HG03064 (cell line): ENCODE data around the gene DMRT1.

Experiments
- ATAC-seq: cut with Tn5 transposase; IDR thresholded peaks from one replicate; pipeline ENCODE4 v1.9.1; 2021; ENCODE audit warnings: low read depth; ENCODE audit not compliant: unreplicated experiment

DMRT1 gene

DNA sequence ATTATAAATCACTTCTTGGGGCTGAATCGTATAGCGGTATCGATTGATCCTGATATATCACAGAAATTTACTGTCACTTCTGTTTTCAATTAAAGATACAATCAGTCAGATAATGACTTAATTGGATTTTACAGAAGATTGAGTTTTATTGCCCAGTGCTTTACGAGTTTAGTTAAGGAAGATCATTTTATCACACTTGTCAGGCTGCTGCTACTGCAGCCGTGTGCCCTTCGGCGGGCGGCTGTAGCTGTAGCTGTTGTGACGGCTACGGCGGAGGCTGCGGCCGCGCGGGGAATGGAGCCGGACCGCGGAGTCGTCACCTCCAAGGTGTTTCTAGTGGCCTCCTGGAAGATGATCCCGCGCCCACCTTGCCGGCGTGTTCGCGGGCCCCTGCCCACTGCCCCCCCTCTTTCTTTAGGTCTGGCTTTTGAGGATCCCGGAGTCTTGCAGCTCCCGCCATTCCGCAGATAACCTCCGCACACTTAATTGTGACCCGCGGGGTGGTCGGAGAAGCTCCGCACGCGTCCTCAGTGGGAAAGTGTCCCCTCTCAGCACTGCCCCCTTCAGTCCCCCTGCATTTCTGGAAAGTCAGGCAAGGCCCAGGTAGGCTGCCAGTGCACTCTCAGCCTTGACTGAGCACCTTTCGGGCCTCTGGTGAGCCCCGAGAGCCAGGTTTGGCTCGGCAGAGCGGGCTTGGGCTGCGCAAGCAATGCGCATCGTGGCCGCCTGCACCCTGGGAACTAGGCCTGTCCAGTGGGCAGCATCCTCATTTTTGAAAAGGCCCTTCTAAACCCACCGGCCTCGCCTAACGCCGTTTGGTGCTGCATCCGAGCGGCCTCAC lies 128.0 kb downstream of the DMRT1 start:
- no peak for ATAC-seq

DNA sequence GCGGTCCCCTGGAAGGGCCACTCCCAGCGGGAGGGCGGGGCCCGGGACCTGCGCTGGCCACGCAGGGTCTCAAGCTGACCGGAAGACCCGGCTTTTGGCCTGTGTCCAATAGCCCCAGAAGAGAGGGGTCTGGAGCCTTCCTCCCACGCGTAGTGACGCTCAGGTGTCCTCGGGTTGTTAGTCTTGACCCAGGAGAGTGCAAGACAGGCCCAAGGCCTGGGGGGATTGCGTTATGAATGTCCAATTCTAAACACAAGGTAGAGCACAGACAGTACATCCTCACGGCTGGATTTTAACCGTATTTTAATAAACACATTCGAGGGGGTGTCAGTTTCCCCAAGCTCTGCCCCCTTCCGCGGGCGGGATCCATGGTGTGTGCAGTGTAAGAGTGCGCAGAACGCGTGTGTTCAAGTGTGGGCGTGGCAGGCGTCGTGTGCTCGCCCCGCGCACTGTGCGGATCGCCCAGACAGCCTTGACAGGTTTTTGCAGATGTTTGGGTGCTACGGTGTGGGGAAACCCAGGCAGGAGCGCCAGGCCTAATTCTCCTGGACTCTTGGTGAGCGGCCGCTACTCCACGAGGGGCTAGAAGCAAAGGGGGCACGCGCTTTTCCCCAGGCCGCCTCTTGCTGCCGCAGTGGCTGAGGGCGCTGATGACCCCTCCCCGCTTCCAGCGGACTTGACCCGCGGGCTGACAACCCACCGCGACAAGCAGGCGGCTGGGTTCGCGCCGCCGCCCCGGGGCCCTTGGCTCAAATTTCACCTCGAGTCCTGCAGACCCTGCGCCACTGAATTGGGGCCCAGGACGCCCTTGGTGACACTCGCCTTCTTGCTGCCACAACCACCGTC lies 128.9 kb downstream of the DMRT1 start:
- ATAC-seq = no peak

DNA sequence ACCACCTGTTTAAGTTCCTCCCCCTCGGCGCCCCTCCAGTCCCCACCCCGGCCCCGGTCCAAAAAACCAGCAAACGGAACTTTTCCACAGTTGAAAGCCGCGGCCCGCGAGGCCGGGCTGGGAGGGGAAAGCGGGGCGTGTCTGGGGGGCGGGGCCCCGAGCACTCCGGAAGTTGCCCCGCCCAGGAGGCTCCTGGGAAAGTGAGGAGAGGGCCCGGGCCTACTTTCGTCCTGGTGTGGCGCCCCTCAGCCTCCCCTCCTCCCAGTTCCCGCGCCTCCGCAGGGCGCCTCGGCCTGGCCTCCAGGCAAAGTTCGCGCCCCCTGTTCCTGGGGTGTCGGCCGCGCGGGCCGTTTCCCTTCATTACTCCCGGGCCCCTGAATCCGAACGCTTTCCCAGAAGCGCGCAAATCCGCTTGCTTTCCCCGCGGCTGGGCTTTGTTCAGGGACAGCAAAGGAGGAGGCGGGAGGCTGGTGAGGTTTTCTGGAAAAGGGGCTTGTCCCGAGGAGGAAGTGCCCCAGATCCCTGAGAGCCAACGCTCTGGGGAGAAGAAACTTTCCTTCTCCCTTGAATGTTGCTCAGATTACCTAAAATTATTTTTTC lies 130.5 kb downstream of the DMRT1 start:
- no peak for ATAC-seq

DNA sequence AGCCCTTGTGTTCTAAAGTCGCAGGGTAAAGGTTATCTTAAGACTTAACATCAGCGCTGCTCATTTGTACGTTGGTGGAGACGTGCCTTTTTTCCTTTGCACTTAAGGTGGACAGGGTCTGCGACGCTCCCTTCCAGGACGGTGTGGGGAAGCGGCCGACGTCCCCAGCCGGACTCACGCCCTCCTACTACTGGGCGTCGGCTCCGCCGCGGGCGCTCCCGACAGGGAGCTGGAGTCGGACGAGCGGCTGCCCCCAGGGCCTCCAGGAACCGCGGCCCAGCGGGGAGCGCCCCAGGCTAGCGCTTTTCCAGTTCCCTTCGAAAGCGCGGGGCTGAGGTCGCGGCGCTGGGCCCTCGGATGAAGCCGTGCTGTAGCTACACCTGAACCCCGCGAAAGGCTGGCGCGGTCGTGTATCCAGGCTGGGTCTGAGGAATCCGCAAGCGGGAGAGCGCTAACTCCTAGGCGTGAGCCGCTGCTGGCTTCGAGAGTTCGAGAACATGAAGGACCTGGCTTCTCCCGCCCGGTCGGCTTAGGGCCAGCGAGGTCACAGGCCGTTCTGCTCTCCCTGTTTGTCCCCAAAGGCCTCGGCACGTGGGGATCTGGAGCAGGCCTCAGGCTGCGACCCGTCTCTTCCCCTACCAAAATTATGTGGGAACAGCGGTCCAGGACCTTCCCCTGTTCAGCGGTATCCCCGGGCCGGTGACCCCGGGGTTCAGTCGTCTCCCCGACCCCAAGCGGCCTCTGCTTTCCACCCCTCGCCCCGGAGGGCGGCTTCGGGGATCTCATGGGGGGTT lies 131.2 kb downstream of the DMRT1 start:
- no peak for ATAC-seq

DNA sequence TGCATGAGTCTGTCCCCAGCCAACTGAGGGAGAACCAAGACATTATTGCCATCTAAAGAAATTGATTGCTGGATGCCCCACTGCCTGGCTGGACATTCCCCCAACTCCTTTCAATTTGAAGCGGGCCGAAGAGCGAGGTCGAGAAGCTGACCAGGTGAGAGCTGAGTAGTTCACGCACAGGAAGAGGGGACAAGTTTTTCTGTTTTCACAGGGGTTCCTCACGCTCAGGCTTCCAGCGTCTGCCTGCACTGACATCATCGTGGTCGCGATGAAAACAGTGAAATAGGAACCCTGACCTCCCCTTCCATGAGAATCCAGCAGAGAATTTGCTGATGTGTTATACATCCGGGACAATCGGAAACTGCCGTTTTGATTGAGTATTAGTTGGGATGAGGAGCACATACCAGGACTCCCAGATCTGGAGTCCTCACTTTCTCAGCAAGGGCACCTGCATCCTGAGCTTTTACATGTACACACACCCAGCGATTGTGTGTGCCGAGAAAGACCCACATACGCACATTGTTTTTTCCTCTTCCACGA lies 131.9 kb downstream of the DMRT1 start:
- no peak for ATAC-seq

DNA sequence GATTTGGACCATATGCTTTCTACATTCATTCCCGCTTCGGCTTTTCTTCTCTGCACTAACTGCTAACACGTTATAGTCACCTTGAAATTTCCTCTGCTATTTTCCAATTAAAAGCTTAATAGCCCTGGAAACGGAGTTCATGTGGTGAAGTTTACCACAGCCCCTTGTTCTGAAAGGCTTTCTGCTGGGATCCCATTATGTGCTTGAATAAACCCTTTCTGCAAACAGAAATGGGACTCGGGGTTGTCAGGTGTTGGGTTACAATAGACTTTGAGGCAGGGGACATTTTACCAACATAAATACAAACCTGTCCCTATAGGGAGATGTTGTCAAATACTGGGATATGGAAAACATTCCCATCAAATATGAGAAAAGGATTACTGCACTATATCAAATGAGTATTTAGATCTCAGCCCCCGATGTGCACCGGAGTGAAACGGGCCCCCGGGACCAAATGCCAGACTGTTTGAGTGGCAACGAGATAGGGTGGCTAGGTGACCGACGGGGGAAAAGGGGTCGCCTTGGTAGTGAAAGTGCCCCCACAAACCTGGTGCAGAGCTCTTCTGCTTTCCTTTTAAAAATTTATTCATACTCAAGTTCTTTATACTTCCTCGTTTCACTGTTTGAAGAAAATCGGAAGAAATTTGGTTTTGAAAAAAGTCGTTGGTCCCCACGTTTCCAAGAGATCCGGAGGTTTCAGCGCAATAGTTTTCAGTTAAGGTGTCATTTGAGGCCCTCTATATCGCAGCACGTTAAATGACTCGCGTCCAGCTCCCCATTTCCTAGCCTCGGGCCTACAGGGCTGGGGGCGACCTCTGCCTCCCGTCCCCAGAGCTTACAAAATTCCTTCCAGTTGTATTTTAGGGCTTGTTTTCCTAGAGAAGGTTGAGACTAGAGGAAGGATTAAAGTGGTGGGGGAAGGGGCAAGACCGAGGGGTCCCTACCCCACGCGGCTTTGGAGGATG lies 132.8 kb downstream of the DMRT1 start:
- ATAC-seq = no peak

DNA sequence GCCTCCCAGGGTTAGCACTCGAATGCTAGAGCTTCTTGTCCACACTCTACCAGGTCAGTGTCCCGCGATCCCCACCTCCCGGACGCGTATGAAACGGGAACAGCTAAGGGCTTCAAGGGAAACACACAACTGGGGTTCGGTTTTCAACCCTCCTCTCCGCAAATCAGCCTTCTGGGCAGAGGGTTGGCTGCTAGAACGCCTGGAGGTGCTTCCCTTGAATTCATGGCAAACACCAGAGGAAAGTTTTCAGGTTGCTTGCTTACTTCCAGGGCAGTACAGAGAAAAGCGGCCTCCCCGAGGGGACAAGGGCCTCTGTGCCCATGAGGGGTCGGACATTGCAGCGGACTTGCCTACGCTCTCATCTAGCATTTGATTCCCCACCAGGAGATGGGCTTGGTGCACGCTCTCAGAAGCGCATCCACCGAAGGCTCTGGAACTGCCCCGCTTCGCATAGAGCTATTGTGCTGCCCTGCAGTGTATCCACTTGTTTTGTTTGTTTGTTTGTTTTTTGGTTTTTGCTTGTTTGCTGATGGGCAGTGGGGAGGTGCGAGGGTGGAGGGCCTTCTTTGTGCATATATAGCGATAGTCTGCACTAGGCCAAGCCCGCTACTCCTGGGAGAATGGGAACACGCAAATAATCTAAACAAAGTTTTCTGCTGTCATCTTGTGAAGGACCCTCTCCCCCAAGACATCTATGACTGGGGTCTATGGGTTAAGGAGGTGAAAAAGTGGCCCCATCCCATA lies 133.7 kb downstream of the DMRT1 start:
- no peak for ATAC-seq

GRCh38 chr9:975740-976257 lies 134.3 kb downstream of the DMRT1 start:
- ATAC-seq = no peak

GRCh38 chr9:976258-976942 lies 134.9 kb downstream of the DMRT1 start, which contains the start of gene DMRT3:
Gene DMRT3, plus strand, starts transcription at chr9:976655. Its CDS starts 347 bp downstream, at chr9:977002.
- no peak for ATAC-seq

DNA sequence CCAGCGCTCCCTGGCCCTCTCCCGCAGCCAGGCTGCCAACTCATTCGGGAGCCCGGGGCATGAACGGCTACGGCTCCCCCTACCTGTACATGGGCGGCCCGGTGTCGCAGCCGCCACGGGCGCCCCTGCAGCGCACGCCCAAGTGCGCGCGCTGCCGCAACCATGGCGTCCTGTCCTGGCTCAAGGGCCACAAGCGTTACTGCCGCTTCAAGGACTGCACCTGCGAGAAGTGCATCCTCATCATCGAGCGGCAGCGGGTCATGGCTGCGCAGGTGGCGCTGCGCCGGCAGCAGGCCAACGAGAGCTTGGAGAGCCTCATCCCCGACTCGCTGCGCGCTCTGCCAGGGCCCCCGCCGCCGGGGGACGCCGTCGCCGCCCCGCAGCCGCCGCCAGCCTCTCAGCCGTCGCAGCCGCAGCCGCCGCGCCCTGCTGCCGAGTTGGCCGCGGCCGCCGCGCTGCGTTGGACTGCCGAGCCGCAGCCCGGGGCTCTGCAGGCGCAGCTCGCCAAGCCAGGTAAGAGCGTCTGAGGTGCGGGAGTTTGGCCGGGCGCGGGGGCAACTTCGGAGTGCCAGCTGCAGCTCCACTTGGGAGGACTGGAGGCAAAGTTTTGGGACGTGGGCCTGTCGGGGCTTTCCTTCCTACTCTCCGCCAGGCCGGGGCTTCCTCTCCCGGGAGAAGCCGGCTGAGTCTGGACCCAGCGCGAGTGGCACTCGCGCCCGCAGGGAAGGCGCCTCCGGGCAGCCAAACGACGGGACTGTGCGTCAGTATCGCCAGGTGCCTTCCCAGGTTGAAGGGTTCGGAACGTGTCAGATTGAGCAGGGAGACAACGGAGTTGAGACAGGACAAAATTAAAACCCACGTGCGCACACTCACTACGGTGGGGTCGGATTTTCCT lies 135.7 kb downstream of the DMRT1 start:
- ATAC-seq = no peak

GRCh38 chr9:977838-978830 lies 136.6 kb downstream of the DMRT1 start:
- ATAC-seq = no peak

DNA sequence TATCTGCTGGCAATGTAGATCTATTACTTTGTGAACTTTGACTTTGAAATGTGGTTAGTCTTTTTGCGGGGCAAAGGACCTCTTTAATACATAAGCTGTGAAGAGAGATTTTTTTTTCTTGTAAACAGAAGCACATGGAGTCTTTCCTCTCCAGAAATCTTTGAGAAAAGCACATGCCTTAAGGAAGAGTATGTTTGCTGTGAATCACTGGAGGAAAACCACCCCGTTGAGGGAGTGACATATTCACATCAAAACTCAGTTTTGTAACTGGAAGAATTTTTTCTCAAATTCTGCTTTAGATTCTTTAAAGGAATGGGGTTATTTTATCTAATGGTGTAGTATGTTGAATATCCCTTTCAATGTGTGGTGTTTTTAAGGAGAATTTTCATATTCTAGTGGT lies 138.5 kb downstream of the DMRT1 start:
- no peak for ATAC-seq

- no peak for ATAC-seq
These were observed 139.1 kb downstream of the DMRT1 start for GRCh38 chr9:980640-981039.

- no peak for ATAC-seq
These were observed 140.0 kb downstream of the DMRT1 start for GRCh38 chr9:981491-981898.
